ENCODE results near the gene PELI2.

The PELI2 gene

GRCh38 chr14:56119201-56119981, 1.2 kb downstream of the PELI2 start:
- DNase-seq (ENCODE audit: low read depth): no peak

- DNase-seq (ENCODE audit: low read depth): no peak
Observed at GRCh38 chr14:56120091-56120691, 2.0 kb downstream of the PELI2 start.

- DNase-seq (ENCODE audit: low read depth): no peak
Observed at GRCh38 chr14:56121816-56122215, 3.6 kb downstream of the PELI2 start.

GRCh38 chr14:56122301-56122700, 4.1 kb downstream of the PELI2 start:
- no peak for DNase-seq (ENCODE audit: low read depth)

GRCh38 chr14:56124327-56124726, 6.1 kb downstream of the PELI2 start:
- DNase-seq (ENCODE audit: low read depth): no peak

- DNase-seq (ENCODE audit: low read depth): no peak
Observed at GRCh38 chr14:56125772-56126636, 7.8 kb downstream of the PELI2 start.

GRCh38 chr14:56126637-56126913, 8.4 kb downstream of the PELI2 start:
- DNase-seq (ENCODE audit: low read depth): no peak

GRCh38 chr14:56127156-56127555, 8.9 kb downstream of the PELI2 start:
- DNase-seq (ENCODE audit: low read depth): no peak

- DNase-seq (ENCODE audit: low read depth): no peak
Observed at GRCh38 chr14:56129092-56129491, 10.9 kb downstream of the PELI2 start.

GRCh38 chr14:56129933-56130332, 11.7 kb downstream of the PELI2 start:
- no peak for DNase-seq (ENCODE audit: low read depth)

GRCh38 chr14:56131004-56131864, 13.0 kb downstream of the PELI2 start:
- DNase-seq (ENCODE audit: low read depth): no peak

GRCh38 chr14:56131865-56132833, 13.9 kb downstream of the PELI2 start:
- DNase-seq (ENCODE audit: low read depth): no peak

GRCh38 chr14:56133547-56133946, 15.3 kb downstream of the PELI2 start:
- DNase-seq (ENCODE audit: low read depth): no peak

- DNase-seq (ENCODE audit: low read depth): no peak
Observed at GRCh38 chr14:56135001-56135400, 16.8 kb downstream of the PELI2 start.

GRCh38 chr14:56135668-56136067, 17.5 kb downstream of the PELI2 start:
- DNase-seq (ENCODE audit: low read depth): no peak

GRCh38 chr14:56136571-56137452, 18.6 kb downstream of the PELI2 start:
- DNase-seq (ENCODE audit: low read depth): no peak

GRCh38 chr14:56137453-56137807, 19.2 kb downstream of the PELI2 start:
- no peak for DNase-seq (ENCODE audit: low read depth)

GRCh38 chr14:56137849-56138248, 19.6 kb downstream of the PELI2 start:
- DNase-seq (ENCODE audit: low read depth): no peak

- DNase-seq (ENCODE audit: low read depth): no peak
Observed at GRCh38 chr14:56138928-56139327, 20.7 kb downstream of the PELI2 start.

GRCh38 chr14:56142314-56142713, 24.1 kb downstream of the PELI2 start:
- DNase-seq (ENCODE audit: low read depth): no peak

All from GM04503 (cell line).